C4-2B (cell line): ENCODE data around the gene TTLL13.

Source experiments
- CTCF ChIP-seq: fragments of 450-650 bp; conservative IDR thresholded peaks from 2 replicates; pipeline ENCODE4 v1.5.1; 2017; ENCODE audit warnings: mild to moderate bottlenecking
- ZFX ChIP-seq: fragments of 450-650 bp; IDR thresholded peaks from 2 replicates; pipeline ENCODE4 v1.6.1; 2017

GRCh38 chr15:90297021-90297420 is 47.7 kb downstream of the TTLL13 start:
- TF ChIP-seq CTCF (no peak), ZFX (no peak)
